ENCODE measurements around the gene TNFSF4.

DNA sequence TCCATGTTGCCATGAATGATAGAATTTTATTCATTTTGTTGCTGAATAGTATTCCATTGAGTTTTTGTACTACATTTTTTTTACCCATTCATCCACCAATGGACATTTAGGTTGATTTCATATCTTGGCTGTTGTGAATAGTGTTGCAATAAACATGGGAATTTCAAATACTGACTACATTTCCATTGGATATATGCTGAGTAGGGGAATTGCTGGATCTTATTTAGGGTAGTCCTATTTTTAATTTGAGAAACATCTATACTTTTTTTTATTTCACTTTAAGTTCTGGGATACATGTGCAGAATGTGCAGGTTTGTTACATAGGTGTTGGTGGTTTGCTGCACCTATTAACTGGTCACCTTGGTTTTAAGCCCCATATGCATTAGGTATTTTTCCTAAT, 38.8 kb upstream of the TNFSF4 start:
- TF ChIP-seq EZH2 (IDR thresholded peaks at IDR 0.05; ENCODE audit: insufficient read depth, low read length) = no peak
- TF ChIP-seq, protein P1, sequence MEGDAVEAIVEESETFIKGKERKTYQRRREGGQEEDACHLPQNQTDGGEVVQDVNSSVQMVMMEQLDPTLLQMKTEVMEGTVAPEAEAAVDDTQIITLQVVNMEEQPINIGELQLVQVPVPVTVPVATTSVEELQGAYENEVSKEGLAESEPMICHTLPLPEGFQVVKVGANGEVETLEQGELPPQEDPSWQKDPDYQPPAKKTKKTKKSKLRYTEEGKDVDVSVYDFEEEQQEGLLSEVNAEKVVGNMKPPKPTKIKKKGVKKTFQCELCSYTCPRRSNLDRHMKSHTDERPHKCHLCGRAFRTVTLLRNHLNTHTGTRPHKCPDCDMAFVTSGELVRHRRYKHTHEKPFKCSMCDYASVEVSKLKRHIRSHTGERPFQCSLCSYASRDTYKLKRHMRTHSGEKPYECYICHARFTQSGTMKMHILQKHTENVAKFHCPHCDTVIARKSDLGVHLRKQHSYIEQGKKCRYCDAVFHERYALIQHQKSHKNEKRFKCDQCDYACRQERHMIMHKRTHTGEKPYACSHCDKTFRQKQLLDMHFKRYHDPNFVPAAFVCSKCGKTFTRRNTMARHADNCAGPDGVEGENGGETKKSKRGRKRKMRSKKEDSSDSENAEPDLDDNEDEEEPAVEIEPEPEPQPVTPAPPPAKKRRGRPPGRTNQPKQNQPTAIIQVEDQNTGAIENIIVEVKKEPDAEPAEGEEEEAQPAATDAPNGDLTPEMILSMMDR (IDR thresholded peaks at IDR 0.05; ENCODE audit: insufficient read depth, low read depth, low read length) = no peak
